NCI-H748 (cell line): ENCODE results near the gene KNDC1.

Source experiments
- DNase-seq: peaks from one replicate; lab custom pipeline; 2025; ENCODE audit not compliant: unreplicated experiment; lab: John Stamatoyannopoulos, UW

KNDC1 gene

DNA sequence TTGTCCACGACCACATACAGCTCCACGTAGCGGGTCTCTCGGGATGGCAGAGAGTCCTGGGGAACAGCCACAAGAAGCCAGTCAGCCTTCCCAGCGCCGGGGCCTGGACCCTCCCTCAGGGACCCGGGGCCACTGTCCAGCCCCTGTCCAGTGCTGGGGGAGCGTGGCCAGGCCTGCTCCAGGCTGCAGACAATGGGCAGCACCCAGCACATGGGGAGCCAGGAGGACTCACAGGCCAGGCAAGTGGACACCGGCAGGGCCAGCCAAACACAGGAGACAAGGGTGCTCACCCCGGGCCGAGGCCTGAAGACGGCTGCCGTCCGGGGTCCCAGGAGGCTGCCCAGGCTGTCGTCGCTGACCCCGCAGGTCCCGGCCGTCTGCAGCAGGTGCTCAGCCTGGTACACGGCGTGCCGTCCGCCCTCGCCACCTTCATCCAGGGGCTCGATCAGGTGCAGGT lies 113.0 kb downstream of the KNDC1 start:
- DNase-seq, result no peak

DNA sequence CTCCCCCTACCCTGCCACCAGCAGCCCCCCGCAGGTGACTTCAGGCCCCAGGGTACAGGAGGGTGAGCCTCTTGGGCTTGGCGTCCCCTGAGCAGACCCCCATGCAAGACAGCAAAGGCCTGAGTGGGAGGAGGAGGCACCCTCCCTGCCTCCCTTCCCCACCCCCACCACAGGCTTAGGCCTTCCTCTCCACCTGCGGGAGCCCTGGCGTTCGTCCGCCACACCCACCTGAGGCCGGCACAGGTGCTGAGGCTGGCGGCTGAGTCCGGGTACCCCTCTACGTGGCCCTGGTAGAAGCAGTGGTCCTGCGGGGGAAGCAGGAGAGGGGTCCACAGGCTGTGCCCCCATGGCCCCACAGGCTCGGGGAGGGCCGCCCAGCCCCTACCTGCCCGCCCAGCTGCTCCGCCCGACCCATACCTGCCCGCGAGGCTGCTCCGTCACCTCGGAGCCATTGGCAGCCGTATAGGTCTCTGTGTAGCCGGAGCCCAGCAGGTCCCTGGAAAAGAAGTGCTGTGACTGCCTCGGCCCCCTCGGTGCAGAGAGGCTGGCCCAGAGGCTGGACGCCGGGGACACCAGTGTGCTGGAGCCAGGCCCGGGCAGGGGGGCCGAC lies 113.6 kb downstream of the KNDC1 start:
- DNase-seq, result no peak

DNA sequence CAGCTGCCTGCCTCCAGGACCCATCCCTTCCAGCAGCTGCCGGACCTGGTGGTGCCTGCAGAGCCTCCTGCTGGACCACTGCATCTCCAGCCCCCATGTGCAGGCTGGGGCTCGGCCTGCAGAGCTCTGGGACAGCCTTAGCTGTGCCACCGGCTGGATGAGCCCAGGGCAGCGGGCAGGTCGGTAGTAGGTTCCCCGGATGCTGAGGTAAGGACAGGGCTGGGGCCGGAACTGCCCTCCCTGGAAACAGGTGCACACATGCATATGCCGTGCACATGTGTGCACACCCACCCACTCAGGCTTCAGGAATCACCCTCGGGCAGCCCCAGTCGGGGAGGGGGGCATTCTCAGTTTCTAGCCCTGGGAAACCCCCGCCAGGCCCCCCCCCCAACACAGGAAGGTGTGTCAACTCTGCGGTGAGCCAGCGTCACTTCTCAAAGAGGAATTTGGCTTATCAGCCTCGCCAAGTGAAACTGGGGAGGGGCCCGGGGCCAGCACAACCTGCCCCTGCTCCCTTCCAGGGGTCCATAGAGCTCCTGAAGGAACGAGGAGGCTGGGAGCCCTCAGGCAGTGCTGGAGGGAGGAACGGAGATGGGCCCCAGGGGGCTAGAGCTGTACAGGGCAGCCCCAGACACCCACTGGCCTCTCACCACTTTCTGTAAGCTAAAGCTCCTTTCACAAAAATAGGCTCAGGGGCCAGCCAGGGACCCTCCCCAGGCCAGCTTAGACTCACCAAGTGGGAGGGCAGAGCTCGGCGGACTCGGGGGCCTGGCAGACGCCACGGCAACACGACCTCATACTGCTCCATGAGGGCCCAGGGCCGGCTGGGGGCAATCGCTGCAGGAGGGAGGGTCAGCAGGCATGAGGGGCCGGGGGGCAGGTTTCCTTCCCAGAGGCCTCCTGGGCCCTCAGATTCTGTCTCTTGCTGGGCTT lies 115.0 kb downstream of the KNDC1 start:
- DNase-seq, result no peak

DNA sequence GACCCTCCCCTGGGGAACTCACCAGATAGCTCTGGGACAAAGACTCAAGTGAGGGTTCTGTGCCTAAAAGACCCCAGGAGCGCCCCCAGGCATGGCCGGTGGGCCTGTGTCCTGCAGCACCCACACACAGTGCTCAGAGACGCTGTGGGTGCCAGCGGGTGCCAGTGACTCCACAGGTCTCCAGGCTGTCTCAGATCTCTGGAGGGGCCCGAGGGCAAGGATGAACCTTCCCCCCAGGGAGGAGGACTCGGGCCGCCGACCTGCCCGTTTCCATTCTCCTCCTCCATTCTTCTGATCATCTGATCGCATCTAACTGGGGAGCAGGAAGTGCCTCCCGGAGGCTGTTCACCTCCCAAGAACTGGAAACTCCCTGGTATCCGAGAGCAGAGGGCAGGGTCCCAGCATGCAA lies 115.7 kb downstream of the KNDC1 start:
- no peak for DNase-seq
